H1 (cell line): ENCODE results near the gene CDCA5. TPM values are rescaled to one million over a fixed set of nuclear protein-coding genes. Genes with fewer than 3 reads are reported as not detected.

Source experiments
- CTCF ChIA-PET: fragments of 300-600 bp; sonication (Branson Sonifier 250); formaldehyde crosslinking; loops from one replicate; lab custom pipeline; 2021; ENCODE audit not compliant: partially characterized antibody; lab: Charles Lee
- POLR2A ChIA-PET: fragments of 300-600 bp; sonication (Branson Sonifier 250); formaldehyde crosslinking; loops from one replicate; lab custom pipeline; 2021; ENCODE audit warnings: inconsistent platforms; ENCODE audit not compliant: partially characterized antibody; lab: Charles Lee
- DNase-seq, 2 experiments: peaks; one replicate each; pipeline versions ENCODE4 v3.0.0 to v3.0.0-alpha.2; 2010 to 2022; ENCODE audit warnings: low spot score in 2 of 2, low read depth in 1 of 2, mixed read lengths in 1 of 2
- FAIRE-seq: peaks from 2 replicates; lab custom pipeline; 2011; peaks lifted over from hg19 to GRCh38; lab: Jason Lieb, UNC
- H2AFZ ChIP-seq: 2 replicates; pipeline ENCODE4 v1.8.1; 2012; ENCODE audit warnings: low read length, inconsistent platforms
- H2AK5ac ChIP-seq: 2 replicates; pipeline ENCODE4 v1.6.1; 2013; ENCODE audit warnings: low read depth, low read length
- H2BK120ac ChIP-seq: replicated peaks from 2 replicates; pipeline ENCODE3; 2013; ENCODE audit warnings: low read depth, low read length, inconsistent platforms
- H2BK12ac ChIP-seq: 2 replicates; pipeline ENCODE4 v1.6.1; 2013; ENCODE audit warnings: low read depth, low read length
- H2BK15ac ChIP-seq: 2 replicates; pipeline ENCODE4 v1.6.1; 2013; ENCODE audit warnings: low read length
- H2BK20ac ChIP-seq: 2 replicates; pipeline ENCODE4 v1.6.1; 2013; ENCODE audit warnings: low read length
- H2BK5ac ChIP-seq: 2 replicates; pipeline ENCODE4 v1.6.1; 2013; ENCODE audit warnings: low read depth, low read length
- H3K14ac ChIP-seq: 2 replicates; pipeline ENCODE4 v1.6.1; 2013; ENCODE audit warnings: inconsistent platforms; ENCODE audit not compliant: insufficient read length
- H3K18ac ChIP-seq: 2 replicates; pipeline ENCODE4 v1.6.1; 2013; ENCODE audit warnings: low read length; ENCODE audit errors: extremely low read depth
- H3K23ac ChIP-seq: 2 replicates; pipeline ENCODE4 v1.6.1; 2013; ENCODE audit warnings: inconsistent platforms; ENCODE audit not compliant: insufficient read length
- H3K23me2 ChIP-seq: 2 replicates; pipeline ENCODE4 v1.6.1; 2013; ENCODE audit warnings: low read depth, low read length
- H3K27ac ChIP-seq: 2 replicates; pipeline ENCODE4 v1.6.1; 2011; ENCODE audit warnings: low read depth, low read length, inconsistent platforms
- H3K27me3 ChIP-seq, 4 experiments: replicated peaks in 1 of 4; 1 replicate in 1 of 4; 2 replicates in 3 of 4; pipeline versions ENCODE4 v1.6.1 to v1.8.1; 2011 to 2013; ENCODE audit warnings: low read length in 3 of 4, mild to moderate bottlenecking in 3 of 4, inconsistent platforms in 2 of 4, mixed read lengths in 2 of 4, moderate library complexity in 1 of 4; ENCODE audit not compliant: control insufficient read depth in 3 of 4, insufficient read depth in 3 of 4; ENCODE audit errors: extremely low read depth in 1 of 4
- H3K36me3 ChIP-seq, 4 experiments: 2 replicates each; pipeline versions ENCODE4 v1.6.1 to v1.8.1; 2011 to 2013; ENCODE audit warnings: mild to moderate bottlenecking in 4 of 4, low read length in 3 of 4, moderate library complexity in 2 of 4, control low read depth in 1 of 4, inconsistent platforms in 1 of 4; ENCODE audit not compliant: insufficient read depth in 4 of 4, control insufficient read depth in 2 of 4
- H3K4ac ChIP-seq: replicated peaks from 2 replicates; pipeline ENCODE3; 2013; ENCODE audit warnings: low read length, low read depth, mixed read lengths, inconsistent platforms; ENCODE audit not compliant: insufficient read length
- H3K4me1 ChIP-seq, 4 experiments: replicated peaks in 1 of 4; 1 replicate in 1 of 4; 2 replicates in 3 of 4; pipeline versions ENCODE4 v1.6.1 to v1.8.1; 2011 to 2013; ENCODE audit warnings: low read length in 3 of 4, inconsistent platforms in 2 of 4, mixed read lengths in 1 of 4; ENCODE audit not compliant: insufficient read depth in 4 of 4, control insufficient read depth in 3 of 4
- H3K4me2 ChIP-seq, 2 experiments: 2 replicates each; pipeline versions ENCODE4 v1.6.1 to v1.8.1; 2011 to 2013; ENCODE audit warnings: low read depth in 2 of 2, low read length in 2 of 2, control low read depth in 1 of 2, inconsistent platforms in 1 of 2, mild to moderate bottlenecking in 1 of 2; ENCODE audit not compliant: insufficient read depth in 1 of 2
- H3K4me3 ChIP-seq, 4 experiments: fragments of 200-600, 300-600 bp in 1 of 4; sonication (generic), shearing (Covaris generic), sonication (Bioruptor Twin) in 1 of 4; 2 replicates each; pipeline versions ENCODE4 v1.5.1 to v1.8.1; 2011 to 2016; ENCODE audit warnings: low read length in 4 of 4, low read depth in 3 of 4, control low read depth in 2 of 4, inconsistent platforms in 2 of 4, mild to moderate bottlenecking in 2 of 4, mixed read lengths in 1 of 4, moderate library complexity in 1 of 4; ENCODE audit not compliant: insufficient read depth in 2 of 4; ENCODE audit errors: extremely low read depth in 1 of 4
- H3K56ac ChIP-seq: replicated peaks from 2 replicates; pipeline ENCODE3; 2013; ENCODE audit warnings: low read depth, mild to moderate bottlenecking, mixed read lengths, low read length, inconsistent platforms; ENCODE audit not compliant: insufficient read length
- H3K79me1 ChIP-seq: 2 replicates; pipeline ENCODE4 v1.6.1; 2013; ENCODE audit warnings: low read depth, low read length, control low read depth
- H3K79me2 ChIP-seq, 2 experiments: 2 replicates each; pipeline versions ENCODE4 v1.6.1 to v1.8.1; 2012 to 2013; ENCODE audit warnings: low read length in 2 of 2, mild to moderate bottlenecking in 2 of 2, inconsistent platforms in 1 of 2; ENCODE audit not compliant: insufficient read depth in 2 of 2, control insufficient read depth in 1 of 2
- H3K9ac ChIP-seq, 4 experiments: replicated peaks in 1 of 4; 1 replicate in 1 of 4; 2 replicates in 3 of 4; pipeline versions ENCODE4 v1.6.1 to v1.8.1; 2011 to 2013; ENCODE audit warnings: low read depth in 3 of 4, low read length in 3 of 4, control low read depth in 2 of 4, mild to moderate bottlenecking in 2 of 4, moderate library complexity in 2 of 4, inconsistent platforms in 1 of 4; ENCODE audit errors: extremely low read depth in 1 of 4
- H3K9me3 ChIP-seq, 2 experiments: 2 replicates each; pipeline versions ENCODE4 v1.6.1 to v1.8.1; 2012 to 2013; ENCODE audit warnings: mild to moderate bottlenecking in 2 of 2, moderate library complexity in 2 of 2, control low read depth in 1 of 2, inconsistent platforms in 1 of 2, low read depth in 1 of 2, low read length in 1 of 2, mixed read lengths in 1 of 2; ENCODE audit not compliant: insufficient read depth in 2 of 2
- H4K20me1 ChIP-seq, 2 experiments: replicated peaks in 1 of 2; 2 replicates each; pipeline versions ENCODE3 to v1.8.1; 2011 to 2013; ENCODE audit warnings: inconsistent platforms in 2 of 2, low read length in 2 of 2, mild to moderate bottlenecking in 1 of 2; ENCODE audit not compliant: insufficient read depth in 2 of 2, control insufficient read depth in 1 of 2
- H4K5ac ChIP-seq: 2 replicates; pipeline ENCODE4 v1.6.1; 2013; ENCODE audit warnings: low read length, low read depth, mixed read lengths, inconsistent platforms; ENCODE audit not compliant: insufficient read length
- H4K8ac ChIP-seq: 2 replicates; pipeline ENCODE4 v1.8.0; 2013; ENCODE audit warnings: mild to moderate bottlenecking, moderate library complexity, low read length, inconsistent platforms; ENCODE audit not compliant: insufficient read depth; ENCODE audit errors: extremely low read depth
- H4K91ac ChIP-seq: replicated peaks from 2 replicates; pipeline ENCODE3; 2013; ENCODE audit warnings: low read length, mixed read lengths, inconsistent platforms; ENCODE audit not compliant: insufficient read length
- FOSL1 ChIP-seq: IDR thresholded peaks from 2 replicates; pipeline ENCODE4 v1.6.1; 2011; ENCODE audit warnings: mild to moderate bottlenecking, low read depth, low read length, moderate library complexity; ENCODE audit not compliant: insufficient read depth
- WGBS, 2 experiments: shearing (Covaris generic) in 1 of 2; methylation state at CpG; one replicate each; pipeline versions ENCODE4 v1.1.6 to v1.1.7; 2013 to 2015; ENCODE audit warnings: low lambda C conversion rate in 2 of 2, mixed read lengths in 2 of 2, inconsistent platforms in 1 of 2, low coverage in 1 of 2, missing lambda C conversion rate in 1 of 2; ENCODE audit not compliant: insufficient replicate concordance in 2 of 2, insufficient coverage in 1 of 2, insufficient read length in 1 of 2; ENCODE audit errors: extremely low coverage in 1 of 2, missing lambda C conversion rate in 1 of 2; 5-methylcytosine and 5-hydroxymethylcytosine counted together
- polyA plus RNA-seq, 7 experiments: library from polyadenylated mRNA; depleted of rRNA in 3 of 7; stranded (reverse) in 5 of 7; unstranded in 2 of 7; fragments of >200 nt in 5 of 7; fragments of 200-250 nt in 2 of 7; gene quantifications; 1 replicate in 5 of 7; 2 replicates in 1 of 7; 4 replicates in 1 of 7; pipeline versions ENCODE4 v1.2.1 to v1.2.3, GENCODE V29; 2011 to 2013; ENCODE audit warnings: missing spikeins in 2 of 7, mixed read lengths in 2 of 7
- total RNA-seq: library from RNA; stranded (reverse); fragmentation: NEBNext Ultra II Directional; extraction: Animal tissue kit (Norgen Biotek cat#: 25700); gene quantifications from 2 replicates; pipeline ENCODE4 v1.2.1, GENCODE V29; 2021
- TF ChIP-seq, protein P1 (sequence below), 3 experiments: IDR thresholded peaks; 1 replicate in 2 of 3; 2 replicates in 1 of 3; pipeline versions ENCODE4 v1.5.1 to v1.6.1; 2011; ENCODE audit warnings: low read length in 3 of 3, mild to moderate bottlenecking in 3 of 3, inconsistent platforms in 2 of 3, low read depth in 1 of 3, moderate library complexity in 1 of 3; ENCODE audit not compliant: insufficient read depth in 1 of 3; ENCODE audit errors: control extremely low read depth in 1 of 3

CDCA5 gene
- total and polyA plus RNA-seq, 2 of the 8 experiments (the other 6 are each of a cell fraction or from before 2014, with no cell fraction given) = 39.2 to 87.0 TPM

GRCh38 chr11:65129649-65130441, 46.0 kb upstream of the CDCA5 start:
- Histone ChIP-seq H3K23me2 (peaks cover 10% of the 10 kb centered on the region), H3K23ac (no peak overlapping the region), H3K4me3 (no peak overlapping the region), H2BK12ac (no peak overlapping the region), H3K4me1 (peaks cover 0 to 9% (median 7%) of the 10 kb centered on the region in 4 experiments; a peak in 6 of 7 replicates), H3K9ac (no peak overlapping the region), H3K9me3 (no peaks in the 10 kb centered on the region), H3K4ac (no peak overlapping the region), H4K20me1 (peaks cover 0 to 17% of the 10 kb centered on the region in 2 experiments), H2BK20ac (no peak overlapping the region), H3K18ac (no peak overlapping the region), H2BK15ac (no peak overlapping the region), H4K91ac (no peak overlapping the region), H3K4me2 (no peak overlapping the region), H3K14ac (no peak overlapping the region), H3K36me3 (peaks cover 19 to 63% (median 53%) of the 10 kb centered on the region in 4 experiments), H2BK5ac (no peak overlapping the region), H2AFZ (no peak overlapping the region)
- DNase-seq = no peak
- CTCF ChIA-PET = interaction anchor here (0.6 to 9.5 kb wide), 13 partner anchors 8 to 1885 kb away, joined by 3 to 71 read pairs (median 4); partner anchors contain the start of genes CAPN1, FAU, MRPL49 and TM7SF2
- 91% methylated on average over 12 of the region's 13 CpGs; no CpG with 5 or more reads in 1 of the 2 experiments for WGBS, 2 experiments
- TF ChIP-seq FOSL1 = no peak
- TF ChIP-seq, protein P1, sequence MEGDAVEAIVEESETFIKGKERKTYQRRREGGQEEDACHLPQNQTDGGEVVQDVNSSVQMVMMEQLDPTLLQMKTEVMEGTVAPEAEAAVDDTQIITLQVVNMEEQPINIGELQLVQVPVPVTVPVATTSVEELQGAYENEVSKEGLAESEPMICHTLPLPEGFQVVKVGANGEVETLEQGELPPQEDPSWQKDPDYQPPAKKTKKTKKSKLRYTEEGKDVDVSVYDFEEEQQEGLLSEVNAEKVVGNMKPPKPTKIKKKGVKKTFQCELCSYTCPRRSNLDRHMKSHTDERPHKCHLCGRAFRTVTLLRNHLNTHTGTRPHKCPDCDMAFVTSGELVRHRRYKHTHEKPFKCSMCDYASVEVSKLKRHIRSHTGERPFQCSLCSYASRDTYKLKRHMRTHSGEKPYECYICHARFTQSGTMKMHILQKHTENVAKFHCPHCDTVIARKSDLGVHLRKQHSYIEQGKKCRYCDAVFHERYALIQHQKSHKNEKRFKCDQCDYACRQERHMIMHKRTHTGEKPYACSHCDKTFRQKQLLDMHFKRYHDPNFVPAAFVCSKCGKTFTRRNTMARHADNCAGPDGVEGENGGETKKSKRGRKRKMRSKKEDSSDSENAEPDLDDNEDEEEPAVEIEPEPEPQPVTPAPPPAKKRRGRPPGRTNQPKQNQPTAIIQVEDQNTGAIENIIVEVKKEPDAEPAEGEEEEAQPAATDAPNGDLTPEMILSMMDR (IDR thresholded peaks at IDR 0.05; ENCODE audit: control extremely low read depth in 1 of 3, insufficient read depth in 1 of 3, low read depth in 1 of 3, low read length in 3 of 3) = peak; percentile 20 to 31 (median 25)
- TF ChIP-seq, all 59 proteins: peak for 1
- Histone ChIP-seq H4K5ac (no peak overlapping the region), H3K79me1 (peaks cover 3% of the 10 kb centered on the region; the same call in 1 of the 2 replicates), H4K8ac (peak overlapping the region; percentile 11), H3K79me2 (peaks cover 0 to 16% of the 10 kb centered on the region in 2 experiments; a peak in 1 of 4 replicates), H2AK5ac (no peak overlapping the region), H3K56ac (no peak overlapping the region), H3K27me3 (no peaks in the 10 kb centered on the region), H3K27ac (no peak overlapping the region), H2BK120ac (no peak overlapping the region)
- no peak for FAIRE-seq
- POLR2A ChIA-PET = interaction anchor here (0.6 to 15.8 kb wide), 5 partner anchors 14 to 56 kb away, joined by 3 to 305 read pairs (median 5); partner anchors contain the start of genes CDCA5, FAU, MRPL49 and TM7SF2
